ENCODE results near the gene RGSL1.

RGSL1 gene

DNA sequence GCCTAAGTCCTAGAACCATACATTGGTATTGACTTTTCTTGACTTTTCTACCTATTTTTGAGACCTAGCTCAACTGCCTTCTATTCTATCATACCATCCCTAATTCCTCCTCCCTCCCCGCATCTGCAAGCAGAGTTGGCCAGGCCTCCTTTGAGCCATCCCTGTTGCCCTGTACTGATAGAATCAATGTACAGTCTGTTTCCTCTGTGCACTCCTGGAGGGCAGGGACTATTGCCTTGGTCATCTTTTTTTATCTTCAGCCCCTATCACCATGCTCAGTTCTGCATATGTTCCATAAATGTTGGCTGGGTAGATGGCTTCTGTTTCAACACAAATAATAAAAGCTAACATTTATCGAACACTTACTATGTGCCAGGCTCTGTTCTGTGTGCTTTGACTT lies 158.3 kb downstream of the RGSL1 start:
- Histone ChIP-seq H2AFZ (ENCODE audit: low read depth, low read length) (no peak overlapping the region), H3K4me2 (ENCODE audit: insufficient read depth, low read length) (no peak overlapping the region), H3K4me3 (ENCODE audit: low read depth in 1 of 2, low read length in 2 of 2) (no peak overlapping the region), H3K36me3 (ENCODE audit: insufficient read depth, low read length) (0 out of 2 replicates have a peak, but pooled peaks cover under 1% of the 10 kb centered on the region), H3K27ac (ENCODE audit: low read length) (no peak overlapping the region), H3K9ac (ENCODE audit: low read depth, low read length) (no peak overlapping the region), H3K79me2 (ENCODE audit: insufficient read depth, low read length) (peaks cover 9% of the 10 kb centered on the region), H4K20me1 (ENCODE audit: insufficient read depth, low read length) (peaks cover 4% of the 10 kb centered on the region), H3K27me3 (ENCODE audit: insufficient read depth, low read length, poor library complexity) (no peaks in the 10 kb centered on the region), H3K4me1 (ENCODE audit: insufficient read depth, low read length) (peaks cover 48% of the 10 kb centered on the region), H3K9me3 (ENCODE audit: insufficient read depth, low read length, severe bottlenecking) (no peaks in the 10 kb centered on the region)
- DNase-seq = no peak
- no peak for ATAC-seq (ENCODE audit: insufficient read depth, low read depth)
- TF ChIP-seq, protein P1, sequence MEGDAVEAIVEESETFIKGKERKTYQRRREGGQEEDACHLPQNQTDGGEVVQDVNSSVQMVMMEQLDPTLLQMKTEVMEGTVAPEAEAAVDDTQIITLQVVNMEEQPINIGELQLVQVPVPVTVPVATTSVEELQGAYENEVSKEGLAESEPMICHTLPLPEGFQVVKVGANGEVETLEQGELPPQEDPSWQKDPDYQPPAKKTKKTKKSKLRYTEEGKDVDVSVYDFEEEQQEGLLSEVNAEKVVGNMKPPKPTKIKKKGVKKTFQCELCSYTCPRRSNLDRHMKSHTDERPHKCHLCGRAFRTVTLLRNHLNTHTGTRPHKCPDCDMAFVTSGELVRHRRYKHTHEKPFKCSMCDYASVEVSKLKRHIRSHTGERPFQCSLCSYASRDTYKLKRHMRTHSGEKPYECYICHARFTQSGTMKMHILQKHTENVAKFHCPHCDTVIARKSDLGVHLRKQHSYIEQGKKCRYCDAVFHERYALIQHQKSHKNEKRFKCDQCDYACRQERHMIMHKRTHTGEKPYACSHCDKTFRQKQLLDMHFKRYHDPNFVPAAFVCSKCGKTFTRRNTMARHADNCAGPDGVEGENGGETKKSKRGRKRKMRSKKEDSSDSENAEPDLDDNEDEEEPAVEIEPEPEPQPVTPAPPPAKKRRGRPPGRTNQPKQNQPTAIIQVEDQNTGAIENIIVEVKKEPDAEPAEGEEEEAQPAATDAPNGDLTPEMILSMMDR (IDR thresholded peaks at IDR 0.05; ENCODE audit: borderline replicate concordance, extremely low read depth, low read length, poor library complexity, severe bottlenecking) = no peak

DNA sequence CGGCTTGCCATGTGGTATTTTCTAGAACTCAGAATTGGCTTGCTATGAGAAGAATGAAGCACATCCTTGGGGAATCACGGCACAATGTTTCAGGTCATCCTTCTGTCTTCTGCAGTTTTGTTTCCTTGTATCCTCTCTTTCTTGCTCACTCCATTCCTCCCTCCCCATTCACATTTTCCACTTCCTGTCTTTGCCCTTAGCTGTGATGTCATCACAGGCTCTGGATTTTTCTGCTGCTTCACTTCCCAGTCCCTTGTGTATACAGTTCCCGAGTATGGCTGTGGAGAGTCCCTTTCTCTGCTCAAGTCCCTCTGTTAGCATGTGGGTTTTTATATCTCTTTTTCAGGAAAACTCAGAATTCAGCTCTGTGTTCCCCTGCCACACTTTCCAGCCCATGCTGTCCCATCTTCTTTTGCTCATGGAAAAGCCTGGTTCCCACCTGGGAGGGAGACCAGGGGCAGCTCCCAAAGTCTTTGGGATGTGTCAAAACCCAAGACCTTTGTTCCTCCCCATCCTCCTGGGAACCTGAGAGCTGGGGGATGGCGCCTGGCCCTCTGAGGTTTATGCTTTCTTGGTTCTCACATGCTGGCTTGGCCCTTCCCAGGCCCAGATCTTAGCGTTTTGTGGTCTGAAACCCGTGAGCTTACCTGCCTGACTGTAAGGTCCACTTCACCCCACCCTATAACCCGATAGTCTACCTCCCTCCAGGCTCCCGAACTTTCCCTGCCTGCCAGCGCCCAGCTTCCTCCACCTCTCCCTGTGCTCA lies 159.1 kb downstream of the RGSL1 start:
- Histone ChIP-seq H3K79me2 (ENCODE audit: insufficient read depth, low read length) (peaks cover 2% of the 10 kb centered on the region), H3K9ac (ENCODE audit: low read depth, low read length) (no peak overlapping the region), H4K20me1 (ENCODE audit: insufficient read depth, low read length) (no peaks in the 10 kb centered on the region; the same call in 1 of the 2 replicates), H3K36me3 (ENCODE audit: insufficient read depth, low read length) (no peaks in the 10 kb centered on the region), H3K4me3 (ENCODE audit: low read depth in 1 of 2, low read length in 2 of 2) (no peak overlapping the region), H3K4me1 (ENCODE audit: insufficient read depth, low read length) (peaks cover 47% of the 10 kb centered on the region), H3K27ac (ENCODE audit: low read length) (no peak overlapping the region), H3K4me2 (ENCODE audit: insufficient read depth, low read length) (no peak overlapping the region), H3K9me3 (ENCODE audit: insufficient read depth, low read length, severe bottlenecking) (no peaks in the 10 kb centered on the region), H3K27me3 (ENCODE audit: insufficient read depth, low read length, poor library complexity) (no peaks in the 10 kb centered on the region), H2AFZ (ENCODE audit: low read depth, low read length) (no peak overlapping the region)
- no peak for TF ChIP-seq EZH2 (IDR thresholded peaks at IDR 0.05; ENCODE audit: borderline replicate concordance, low read depth, low read length, severe bottlenecking)
- TF ChIP-seq, protein P1 (IDR thresholded peaks at IDR 0.05; ENCODE audit: borderline replicate concordance, extremely low read depth, low read length, poor library complexity, severe bottlenecking) = no peak
- DNase-seq (no peak), ATAC-seq (ENCODE audit: insufficient read depth, low read depth) (no peak)

Data from DND-41 (cell line).